MV-4-11 (cell line): ENCODE measurements around the gene CNTNAP4.

ENCODE experiments used
- DNase-seq: peaks from one replicate; lab custom pipeline; 2025; lab: John Stamatoyannopoulos, UW

CNTNAP4 gene

GRCh38 chr16:76396977-76397376, 119.8 kb downstream of the CNTNAP4 start:
- no peak for DNase-seq

GRCh38 chr16:76409706-76410105, 132.5 kb downstream of the CNTNAP4 start:
- no peak for DNase-seq

GRCh38 chr16:76421571-76421970, 144.4 kb downstream of the CNTNAP4 start:
- no peak for DNase-seq

GRCh38 chr16:76428858-76429257, 151.7 kb downstream of the CNTNAP4 start:
- DNase-seq = peak; percentile 37

- no peak for DNase-seq
Observed at GRCh38 chr16:76441391-76441790, 164.2 kb downstream of the CNTNAP4 start.

- DNase-seq = no peak
Observed at GRCh38 chr16:76441876-76442275, 164.7 kb downstream of the CNTNAP4 start.

GRCh38 chr16:76443973-76444372, 166.8 kb downstream of the CNTNAP4 start:
- no peak for DNase-seq

GRCh38 chr16:76444832-76445231, 167.6 kb downstream of the CNTNAP4 start:
- no peak for DNase-seq

- no peak for DNase-seq
Observed at GRCh38 chr16:76445815-76446214, 168.6 kb downstream of the CNTNAP4 start.

GRCh38 chr16:76446251-76446650, 169.1 kb downstream of the CNTNAP4 start:
- no peak for DNase-seq

GRCh38 chr16:76450890-76451289, 173.7 kb downstream of the CNTNAP4 start:
- no peak for DNase-seq

- no peak for DNase-seq
Observed at GRCh38 chr16:76455257-76455656, 178.1 kb downstream of the CNTNAP4 start.

- DNase-seq = peak; percentile 40
Observed at GRCh38 chr16:76456016-76456415, 178.8 kb downstream of the CNTNAP4 start.

GRCh38 chr16:76459111-76459510, 181.9 kb downstream of the CNTNAP4 start:
- DNase-seq = no peak

GRCh38 chr16:76461836-76462235, 184.6 kb downstream of the CNTNAP4 start:
- DNase-seq = no peak

- DNase-seq = no peak
Observed at GRCh38 chr16:76464955-76465620, 187.9 kb downstream of the CNTNAP4 start.

GRCh38 chr16:76466871-76467270, 189.7 kb downstream of the CNTNAP4 start:
- no peak for DNase-seq

- DNase-seq = no peak
Observed at GRCh38 chr16:76474048-76474447, 196.8 kb downstream of the CNTNAP4 start.

- DNase-seq = no peak
Observed at GRCh38 chr16:76478105-76478504, 200.9 kb downstream of the CNTNAP4 start.

GRCh38 chr16:76483307-76483909, 206.2 kb downstream of the CNTNAP4 start:
- DNase-seq = no peak

GRCh38 chr16:76484020-76484419, 206.8 kb downstream of the CNTNAP4 start:
- no peak for DNase-seq

- DNase-seq = no peak
Observed at GRCh38 chr16:76486740-76487139, 209.5 kb downstream of the CNTNAP4 start.

GRCh38 chr16:76487411-76488064, 210.3 kb downstream of the CNTNAP4 start:
- no peak for DNase-seq

GRCh38 chr16:76488065-76488417, 210.8 kb downstream of the CNTNAP4 start:
- DNase-seq = no peak
